Body of pancreas (tissue), 4 donors: ENCODE data around the gene CRYBG3. TPM values are rescaled to one million over a fixed set of nuclear protein-coding genes. Genes with fewer than 3 reads are reported as not detected.
A peak's percentile ranks its signal among the peaks of the same experiment; 100 is the strongest.

ENCODE experiments used
- ATAC-seq: fragments of 150-250 bp; one replicate; pipeline ENCODE4 v1.9.1; 2016
- DNase-seq, 4 donors: peaks; one replicate each; pipeline ENCODE4 v3.0.0-alpha.2; 2019
- H3K27ac ChIP-seq, 4 donors: fragments of 200-600 bp; sonication (generic); 1 replicate in 3 of 4; 2 replicates in 1 of 4; pipeline versions ENCODE4 v1.5.1 to v1.6.1; 2016 to 2019; ENCODE audit warnings: mild to moderate bottlenecking in 1 of 4, mixed read lengths in 1 of 4, moderate library complexity in 1 of 4
- H3K27me3 ChIP-seq, 2 donors: fragments of 200-600 bp; sonication (generic); one replicate each; pipeline ENCODE4 v1.6.0; 2016; ENCODE audit warnings: mild to moderate bottlenecking in 1 of 2
- H3K36me3 ChIP-seq, 2 donors: fragments of 200-600 bp; sonication (generic); replicated peaks in 1 of 2; 2 replicates each; pipeline ENCODE4 v1.5.1; 2016; ENCODE audit warnings: low read depth in 2 of 2; ENCODE audit not compliant: insufficient read depth in 1 of 2
- H3K4me1 ChIP-seq: fragments of 200-600 bp; sonication (generic); one replicate; pipeline ENCODE4 v1.6.0; 2016
- H3K4me3 ChIP-seq, 2 donors: fragments of 200-600 bp; sonication (generic); 1 replicate in 1 of 2; 2 replicates in 1 of 2; pipeline ENCODE4 v1.5.1; 2016 to 2019
- H3K9me3 ChIP-seq, 3 donors: fragments of 200-600 bp; sonication (generic); 1 replicate in 2 of 3; 2 replicates in 1 of 3; pipeline ENCODE4 v1.5.1; 2016
- POLR2A ChIP-seq, 3 donors: fragments of 450-650 bp; IDR thresholded peaks; one replicate each; pipeline ENCODE4 v1.6.1; 2016; ENCODE audit warnings: antibody characterized with exemption in 3 of 3, mild to moderate bottlenecking in 2 of 3
- WGBS, 2 donors: methylation state at CpG; one replicate each; pipeline ENCODE4 v1.1.5; 2017; 5-methylcytosine and 5-hydroxymethylcytosine counted together
- intact Hi-C: fragments of 100-400 bp; cut with DNase I; formaldehyde crosslinking; loops from one replicate; pipeline ENCODE4 v1.15.1; 2023
- total RNA-seq, 2 donors: library from RNA; depleted of rRNA; stranded (reverse); fragments of >200 nt; gene quantifications; one replicate each; pipeline ENCODE4 v1.1.0, GENCODE V29; 2016
- TF ChIP-seq, protein P1 (sequence below), 7 experiments: fragments of 450-650 bp in 4 of 7; fragments of 200-600 bp in 3 of 7; sonication (generic) in 3 of 7; IDR thresholded peaks; one replicate each; pipeline ENCODE4 v1.5.1; 2016 to 2019; ENCODE audit warnings: antibody characterized with exemption in 7 of 7

CRYBG3 gene
- total RNA-seq, 2 donors from 2014 or later: 14.5 to 17.1 TPM

DNA sequence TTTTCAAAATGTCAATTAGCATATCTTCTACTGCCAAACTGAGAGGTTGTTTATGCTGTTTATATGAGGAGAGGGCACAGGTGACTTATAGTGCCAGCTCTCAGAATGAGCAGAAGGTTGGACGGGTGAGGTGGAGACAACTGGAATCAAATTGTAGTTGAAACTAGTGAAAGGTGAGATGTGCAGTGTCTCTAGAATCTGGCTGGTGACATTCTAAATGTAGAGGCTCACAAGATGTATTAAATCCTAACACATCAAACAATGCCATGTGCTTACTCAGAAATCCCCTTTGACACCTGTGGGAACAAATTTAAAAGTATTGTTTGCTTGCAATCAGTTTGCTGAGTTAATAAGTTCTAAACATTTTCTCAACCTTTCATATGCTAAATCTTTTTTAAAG lies 40.8 kb downstream of the CRYBG3 start:
- no peak for ATAC-seq
- intact Hi-C loops: no loop called here
- 75 to 93% methylated on average over 1 of the region's 1 CpG for WGBS, 2 donors
- DNase-seq: no peak
- Histone ChIP-seq H3K27ac (no peak overlapping the region), H3K4me3 (no peak overlapping the region), H3K36me3 (no peaks in the 10 kb centered on the region), H3K27me3 (no peaks in the 10 kb centered on the region), H3K4me1 (peaks cover 6% of the 10 kb centered on the region), H3K9me3 (no peaks in the 10 kb centered on the region)
- TF ChIP-seq, protein P1, sequence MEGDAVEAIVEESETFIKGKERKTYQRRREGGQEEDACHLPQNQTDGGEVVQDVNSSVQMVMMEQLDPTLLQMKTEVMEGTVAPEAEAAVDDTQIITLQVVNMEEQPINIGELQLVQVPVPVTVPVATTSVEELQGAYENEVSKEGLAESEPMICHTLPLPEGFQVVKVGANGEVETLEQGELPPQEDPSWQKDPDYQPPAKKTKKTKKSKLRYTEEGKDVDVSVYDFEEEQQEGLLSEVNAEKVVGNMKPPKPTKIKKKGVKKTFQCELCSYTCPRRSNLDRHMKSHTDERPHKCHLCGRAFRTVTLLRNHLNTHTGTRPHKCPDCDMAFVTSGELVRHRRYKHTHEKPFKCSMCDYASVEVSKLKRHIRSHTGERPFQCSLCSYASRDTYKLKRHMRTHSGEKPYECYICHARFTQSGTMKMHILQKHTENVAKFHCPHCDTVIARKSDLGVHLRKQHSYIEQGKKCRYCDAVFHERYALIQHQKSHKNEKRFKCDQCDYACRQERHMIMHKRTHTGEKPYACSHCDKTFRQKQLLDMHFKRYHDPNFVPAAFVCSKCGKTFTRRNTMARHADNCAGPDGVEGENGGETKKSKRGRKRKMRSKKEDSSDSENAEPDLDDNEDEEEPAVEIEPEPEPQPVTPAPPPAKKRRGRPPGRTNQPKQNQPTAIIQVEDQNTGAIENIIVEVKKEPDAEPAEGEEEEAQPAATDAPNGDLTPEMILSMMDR (IDR thresholded peaks at IDR 0.05): no peak
- no peak for TF ChIP-seq POLR2A (IDR thresholded peaks at IDR 0.05)

DNA sequence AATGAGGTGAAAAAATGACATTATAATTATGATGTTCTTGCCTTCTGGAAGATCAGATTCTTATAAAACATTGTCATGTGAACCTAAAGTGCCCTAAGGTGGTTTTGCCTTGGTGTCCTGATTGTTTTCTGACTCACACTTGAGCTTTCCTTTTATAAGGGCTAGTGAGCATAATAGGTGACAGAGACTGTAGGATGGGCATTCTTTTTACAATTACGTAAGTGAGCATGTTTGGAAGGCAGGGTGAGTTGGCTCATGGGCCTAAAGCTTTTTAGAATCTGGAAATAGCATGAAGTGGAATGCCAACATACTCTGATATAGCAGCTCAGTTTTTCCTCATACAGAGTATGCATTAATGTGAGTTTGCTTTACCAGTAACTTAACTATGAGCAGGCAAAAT lies 41.2 kb downstream of the CRYBG3 start:
- TF ChIP-seq POLR2A (IDR thresholded peaks at IDR 0.05): no peak
- TF ChIP-seq, protein P1 (IDR thresholded peaks at IDR 0.05): no peak
- DNase-seq (no peak), ATAC-seq (no peak)
- no peaks in the 10 kb centered on the region for H3K27me3 ChIP-seq
- H3K4me1 ChIP-seq: peaks cover 6% of the 10 kb centered on the region
- H3K36me3 ChIP-seq: no peaks in the 10 kb centered on the region
- no peak overlapping the region for H3K4me3 ChIP-seq
- H3K27ac ChIP-seq: no peak overlapping the region
- no peaks in the 10 kb centered on the region for H3K9me3 ChIP-seq
- 88 to 91% methylated on average over 1 of the region's 1 CpG for WGBS, 2 donors
- intact Hi-C loops: no loop called here

DNA sequence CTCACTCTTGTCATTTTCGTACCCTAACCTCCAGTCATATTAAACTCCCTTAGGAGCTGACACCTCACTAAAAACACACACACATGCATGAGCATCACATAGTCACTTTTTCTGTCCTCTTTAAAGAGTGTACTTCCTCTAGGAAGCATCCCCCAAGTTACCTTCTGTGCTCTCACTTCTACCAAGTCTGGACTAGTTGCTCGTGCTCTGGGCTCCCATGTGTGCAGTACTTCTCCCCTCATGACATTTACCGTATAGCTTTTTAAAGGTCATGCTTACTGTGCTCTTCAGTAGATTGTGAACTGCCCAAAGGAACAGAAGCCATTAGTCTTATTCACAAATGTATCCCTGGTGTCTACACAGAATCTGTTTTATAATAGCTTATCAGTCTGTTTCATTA lies 42.0 kb downstream of the CRYBG3 start:
- intact Hi-C loops: no loop called here
- WGBS, 2 donors: 91 to 92% methylated on average over 3 of the region's 3 CpGs
- Histone ChIP-seq H3K36me3 (no peaks in the 10 kb centered on the region), H3K4me1 (peaks cover 6% of the 10 kb centered on the region), H3K27me3 (no peaks in the 10 kb centered on the region), H3K27ac (no peak overlapping the region), H3K4me3 (no peak overlapping the region), H3K9me3 (no peaks in the 10 kb centered on the region)
- DNase-seq: no peak
- TF ChIP-seq POLR2A (IDR thresholded peaks at IDR 0.05): no peak
- TF ChIP-seq, protein P1 (IDR thresholded peaks at IDR 0.05): no peak
- no peak for ATAC-seq

DNA sequence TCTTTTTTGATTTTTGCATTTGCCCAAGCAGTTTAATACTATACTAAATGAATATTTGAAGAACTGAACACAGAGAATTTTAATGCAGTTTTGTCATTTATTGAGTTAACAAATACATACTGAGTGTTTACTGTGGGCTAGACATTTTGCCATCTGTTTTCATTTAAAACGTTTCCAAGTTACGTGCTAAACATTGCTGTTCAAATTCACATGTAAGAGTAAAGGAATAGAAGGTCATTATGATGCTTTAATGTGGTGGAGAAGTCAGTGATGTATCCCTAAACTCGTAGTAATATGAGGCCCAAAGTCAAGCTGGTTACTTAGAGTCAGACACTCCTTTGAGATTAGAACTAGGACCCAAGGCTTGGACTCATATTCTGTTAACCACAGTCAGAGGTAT lies 49.4 kb downstream of the CRYBG3 start:
- no peak for DNase-seq
- intact Hi-C loops: no loop called here
- TF ChIP-seq POLR2A (IDR thresholded peaks at IDR 0.05): no peak
- TF ChIP-seq, protein P1 (IDR thresholded peaks at IDR 0.05): no peak
- H3K27me3 ChIP-seq: no peaks in the 10 kb centered on the region
- no peak for ATAC-seq
- WGBS, 2 donors: 54 to 58% methylated on average over 3 of the region's 3 CpGs
- no peaks in the 10 kb centered on the region for H3K9me3 ChIP-seq
- H3K36me3 ChIP-seq: peaks cover 0 to 3% of the 10 kb centered on the region in 2 donors
- H3K4me3 ChIP-seq: no peak overlapping the region
- H3K4me1 ChIP-seq: no peaks in the 10 kb centered on the region
- H3K27ac ChIP-seq: no peak overlapping the region

DNA sequence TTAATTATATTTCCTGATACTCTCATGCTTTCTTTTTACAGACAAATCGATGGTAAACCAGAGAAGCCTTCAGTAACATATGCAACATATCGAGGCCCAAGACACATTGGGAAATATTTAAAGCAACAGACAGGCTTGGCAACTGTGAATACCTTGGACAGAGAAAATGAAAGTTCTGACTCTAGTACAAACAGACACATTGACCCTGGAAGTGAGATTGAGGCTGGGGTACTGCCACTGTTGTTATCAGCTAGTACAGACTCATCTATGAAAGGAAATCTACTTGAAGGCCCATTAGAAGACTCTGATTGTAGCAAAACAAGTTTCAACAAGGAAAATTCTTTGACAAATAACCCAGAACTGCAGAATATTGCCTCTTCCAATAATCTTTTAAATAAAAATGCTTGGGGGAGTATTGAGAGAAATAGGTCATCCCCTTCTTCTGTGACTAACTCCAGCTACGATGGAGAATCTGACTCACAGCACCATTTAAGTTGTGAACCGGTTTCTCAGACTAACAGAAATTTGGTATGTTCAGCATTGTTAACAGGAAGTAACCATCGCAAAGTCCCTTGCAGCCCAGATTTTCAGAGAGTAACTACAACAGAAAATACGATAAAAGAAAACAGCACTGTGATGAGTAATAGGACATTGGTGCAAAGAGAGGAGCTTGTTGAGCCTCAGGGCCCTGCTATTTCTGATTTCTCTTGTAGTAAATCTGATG lies 50.2 kb downstream of the CRYBG3 start:
- ATAC-seq: peak; percentile 42

More for the DNA sequence above, 50.2 kb downstream of the CRYBG3 start:
- H3K9me3 ChIP-seq: no peaks in the 10 kb centered on the region
- TF ChIP-seq, protein P1 (IDR thresholded peaks at IDR 0.05): no peak
- TF ChIP-seq POLR2A (IDR thresholded peaks at IDR 0.05): no peak
- WGBS, 2 donors: 83 to 84% methylated on average over 6 of the region's 6 CpGs
- no peak overlapping the region for H3K4me3 ChIP-seq
- H3K36me3 ChIP-seq: peaks cover 0 to 3% of the 10 kb centered on the region in 2 donors
- intact Hi-C loops: no loop called here
- no peaks in the 10 kb centered on the region for H3K27me3 ChIP-seq
- peak in 1 of 4 donors; percentile 21 for DNase-seq
- H3K27ac ChIP-seq: no peak overlapping the region
- no peaks in the 10 kb centered on the region for H3K4me1 ChIP-seq
